ENCODE results near the gene SPATC1L. TPM values are rescaled to one million over a fixed set of nuclear protein-coding genes. Genes with fewer than 3 reads are reported as not detected.

SPATC1L gene
- total RNA-seq, 2 donors from 2014 or later = 2.6 to 12.9 TPM

DNA sequence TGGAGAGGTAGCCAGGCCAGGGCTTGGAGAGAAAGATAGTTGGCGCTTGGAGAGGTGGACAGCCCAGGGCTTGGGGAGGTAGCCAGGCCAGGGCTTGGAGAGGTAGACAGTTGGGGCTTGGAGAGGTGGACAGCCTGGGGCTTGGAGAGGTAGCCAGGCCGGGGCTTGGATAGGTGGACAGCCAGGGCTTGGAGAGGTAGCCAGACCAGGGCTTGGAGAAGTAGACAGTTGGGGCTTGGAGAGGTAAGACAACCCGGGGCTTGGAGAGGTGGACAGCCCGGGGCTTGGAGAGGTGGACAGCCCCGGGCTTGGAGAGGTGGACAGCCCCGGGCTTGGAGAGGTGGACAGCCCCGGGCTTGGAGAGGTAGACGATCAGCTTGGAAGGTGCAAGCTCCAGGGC lies 36.6 kb upstream of the SPATC1L start:
- no peak overlapping the region for H3K27ac Mint-ChIP-seq
- peaks cover 0 to 4% of the 10 kb centered on the region in 2 donors for H3K36me3 Mint-ChIP-seq (ENCODE audit: insufficient read depth in 2 of 2)
- H3K4me3 Mint-ChIP-seq = no peak overlapping the region
- no peak for DNase-seq
- ATAC-seq (replicated peaks in 1 of 2) = no peak
- no peaks in the 10 kb centered on the region for H3K9me3 Mint-ChIP-seq
- H3K4me1 Mint-ChIP-seq (ENCODE audit: low read depth) = peaks cover 5% of the 10 kb centered on the region
- H3K27me3 Mint-ChIP-seq (ENCODE audit: low read depth) = no peaks in the 10 kb centered on the region

DNA sequence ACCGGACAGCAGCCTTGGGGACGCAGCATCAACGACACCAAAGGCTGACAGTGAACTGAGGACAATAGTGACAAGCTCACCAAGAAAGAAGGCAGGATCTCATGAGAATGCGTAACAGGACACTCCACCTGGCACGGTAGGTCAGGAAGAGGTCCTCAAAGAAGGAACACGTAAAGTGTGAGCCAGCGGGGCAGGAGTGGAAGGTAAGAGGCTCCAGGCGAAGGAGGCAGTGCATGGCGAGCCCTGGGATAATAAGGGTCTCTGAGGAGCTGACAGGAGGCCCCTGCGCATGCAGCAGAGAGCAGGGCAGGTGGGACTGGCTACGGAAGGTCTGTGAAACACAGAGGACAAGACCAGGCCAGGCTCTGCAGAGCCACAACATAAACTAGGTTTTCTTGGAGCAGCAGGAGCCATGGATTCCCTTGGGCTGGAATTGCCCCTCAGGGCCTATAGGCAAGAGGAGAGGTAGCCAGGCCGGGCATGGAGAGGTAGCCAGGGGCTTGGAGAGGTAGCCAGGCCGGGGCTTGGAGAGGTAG lies 36.1 kb upstream of the SPATC1L start:
- Mint-ChIP-seq H3K27me3 (ENCODE audit: low read depth) (no peaks in the 10 kb centered on the region), H3K36me3 (ENCODE audit: insufficient read depth in 2 of 2) (peaks cover 0 to 1% of the 10 kb centered on the region in 2 donors), H3K9me3 (no peaks in the 10 kb centered on the region), H3K27ac (no peak overlapping the region), H3K4me3 (no peak overlapping the region), H3K4me1 (ENCODE audit: low read depth) (peaks cover under 1% of the 10 kb centered on the region)
- no peak for DNase-seq
- no peak for ATAC-seq (replicated peaks in 1 of 2)

DNA sequence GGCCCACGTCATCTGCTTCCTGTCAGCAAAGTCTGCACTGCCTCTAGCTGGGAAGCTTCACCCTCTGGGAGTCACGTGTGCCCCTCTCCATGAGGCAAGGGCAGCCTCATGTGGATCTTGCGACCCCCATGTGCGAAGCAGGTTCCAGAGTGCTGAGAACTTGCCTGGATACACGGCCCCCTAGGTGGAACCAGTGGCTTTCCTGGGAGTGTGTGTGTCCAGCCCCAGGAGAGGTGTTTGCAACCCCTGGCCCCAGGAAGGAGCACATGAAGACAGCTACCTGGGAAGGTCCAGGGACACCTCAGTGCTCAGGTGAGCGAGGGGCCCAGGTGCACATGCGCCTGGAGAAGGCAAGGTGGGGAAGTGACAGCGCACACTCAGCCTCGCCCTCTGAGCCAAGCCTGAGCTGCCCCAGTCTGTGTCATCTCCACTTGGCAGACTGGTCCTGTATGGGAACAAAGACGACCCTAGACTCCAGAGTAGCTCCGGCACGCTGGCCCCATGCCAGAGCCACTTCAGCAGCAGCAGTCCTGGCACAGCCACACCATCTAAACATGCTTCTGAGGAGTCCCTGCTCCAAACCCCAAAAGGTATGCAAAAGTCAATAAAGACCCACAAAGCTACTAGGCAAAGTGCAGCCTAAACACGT lies 35.5 kb upstream of the SPATC1L start:
- Mint-ChIP-seq H3K27me3 (ENCODE audit: low read depth) (no peaks in the 10 kb centered on the region), H3K9me3 (no peaks in the 10 kb centered on the region), H3K4me1 (ENCODE audit: low read depth) (no peaks in the 10 kb centered on the region), H3K27ac (no peak overlapping the region), H3K4me3 (no peak overlapping the region), H3K36me3 (ENCODE audit: insufficient read depth in 2 of 2) (peaks cover 0 to 1% of the 10 kb centered on the region in 2 donors)
- ATAC-seq (replicated peaks in 1 of 2) (no peak), DNase-seq (no peak)

DNA sequence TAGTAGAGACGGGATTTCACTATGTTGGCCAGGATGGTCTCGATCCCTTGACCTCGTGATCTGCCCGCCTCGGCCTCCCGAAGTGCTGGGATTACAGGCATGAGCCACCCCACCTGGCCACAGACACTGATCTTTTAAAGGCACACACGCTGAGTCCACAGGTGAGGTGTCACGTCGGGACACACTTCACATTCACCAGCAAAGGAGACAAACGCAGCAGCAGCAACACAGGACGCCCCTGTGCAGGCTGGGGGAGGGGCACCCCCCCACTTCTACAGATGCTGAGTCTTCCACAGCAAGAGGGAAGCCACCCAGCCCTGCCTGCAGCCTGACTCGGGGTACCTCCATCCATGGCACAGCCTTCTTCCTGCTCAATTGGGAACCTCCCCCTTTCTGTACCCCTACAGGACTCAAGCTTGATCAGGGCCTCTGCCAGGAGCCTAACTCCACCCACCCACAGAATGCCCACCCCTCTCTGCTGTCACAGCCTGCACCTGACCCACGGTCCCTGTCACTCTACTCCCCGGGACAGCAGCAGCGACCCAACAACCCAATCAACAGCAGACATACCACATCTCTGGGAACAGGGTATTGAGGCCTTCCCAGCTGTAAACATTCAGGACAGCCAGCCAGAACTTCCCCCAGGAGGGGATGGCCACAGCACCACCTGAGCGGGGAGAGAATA lies 34.8 kb upstream of the SPATC1L start:
- H3K9me3 Mint-ChIP-seq = no peaks in the 10 kb centered on the region
- no peaks in the 10 kb centered on the region for H3K27me3 Mint-ChIP-seq (ENCODE audit: low read depth)
- no peaks in the 10 kb centered on the region for H3K4me1 Mint-ChIP-seq (ENCODE audit: low read depth)
- H3K27ac Mint-ChIP-seq = no peak overlapping the region
- H3K4me3 Mint-ChIP-seq = no peak overlapping the region
- no peak for DNase-seq
- H3K36me3 Mint-ChIP-seq (ENCODE audit: insufficient read depth in 2 of 2) = peaks cover 0 to 1% of the 10 kb centered on the region in 2 donors
- no peak for ATAC-seq (replicated peaks in 1 of 2)

DNA sequence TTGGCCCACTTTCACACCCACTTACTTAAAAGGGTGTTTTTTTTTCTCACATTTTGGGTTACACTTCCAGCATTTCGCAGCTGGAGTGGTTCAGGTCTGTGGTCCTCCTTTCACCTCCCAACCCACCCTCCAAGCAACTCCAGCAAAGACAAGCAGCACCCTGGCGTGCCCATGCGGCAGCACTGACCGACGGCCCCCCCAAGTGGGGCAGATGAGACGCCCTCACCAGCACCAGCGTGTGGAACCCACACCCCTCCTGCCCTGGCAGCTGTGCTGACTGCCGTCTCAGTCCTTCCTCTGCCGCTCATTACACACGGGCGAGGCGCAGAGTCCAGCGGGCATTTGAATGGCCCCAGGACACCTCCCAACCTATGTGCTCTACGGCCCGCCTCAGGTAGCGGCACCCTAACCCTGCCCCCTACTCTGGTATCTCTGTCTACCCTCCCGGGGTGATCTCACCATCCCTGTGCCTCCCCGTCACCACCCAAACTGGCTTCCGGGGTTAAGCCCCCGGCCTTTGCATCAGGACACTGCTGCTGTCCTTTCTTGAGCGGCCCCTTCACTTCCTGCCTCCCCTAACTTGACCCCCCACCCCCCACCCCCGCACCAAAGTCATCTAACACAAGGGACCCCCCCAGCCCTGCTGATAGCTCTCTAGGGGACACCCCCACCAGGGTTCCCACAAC lies 33.4 kb upstream of the SPATC1L start:
- Mint-ChIP-seq H3K27me3 (ENCODE audit: low read depth) (no peaks in the 10 kb centered on the region), H3K4me3 (no peak overlapping the region), H3K27ac (no peak overlapping the region), H3K9me3 (no peaks in the 10 kb centered on the region), H3K4me1 (ENCODE audit: low read depth) (no peaks in the 10 kb centered on the region), H3K36me3 (ENCODE audit: insufficient read depth in 2 of 2) (peaks cover 0 to 1% of the 10 kb centered on the region in 2 donors)
- no peak for ATAC-seq (replicated peaks in 1 of 2)
- no peak for DNase-seq

DNA sequence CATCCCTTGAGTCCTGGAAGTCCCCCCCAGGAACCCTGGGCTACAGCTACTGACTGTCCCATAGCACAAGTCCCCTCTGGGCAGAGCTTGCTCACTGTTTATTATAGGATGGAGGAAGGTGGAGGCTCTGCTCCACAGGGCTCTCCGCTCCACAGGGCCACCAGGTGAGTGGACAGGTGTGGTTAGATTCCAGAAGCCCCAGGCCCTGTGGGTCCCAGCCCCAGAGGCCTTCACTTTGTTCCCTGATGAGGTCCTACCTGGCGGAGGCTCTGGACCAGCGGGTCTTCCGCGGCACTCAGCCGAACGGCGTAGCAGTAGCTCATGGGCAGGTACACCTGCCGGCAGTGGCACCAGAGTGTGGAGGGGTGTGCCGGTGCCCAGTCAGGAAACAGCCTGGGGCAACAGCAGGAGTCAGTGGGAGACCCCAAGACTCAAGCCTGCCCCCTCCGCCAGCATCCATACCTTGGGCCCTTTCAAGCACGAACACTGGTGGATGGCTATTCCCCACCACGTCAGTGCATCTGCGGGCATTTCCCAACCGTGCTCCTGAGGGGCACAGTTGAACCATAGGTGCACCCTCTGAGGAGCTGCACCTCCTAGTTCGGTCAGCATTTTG lies 32.0 kb upstream of the SPATC1L start:
- Mint-ChIP-seq H3K27me3 (ENCODE audit: low read depth) (no peaks in the 10 kb centered on the region), H3K4me1 (ENCODE audit: low read depth) (no peaks in the 10 kb centered on the region), H3K9me3 (no peaks in the 10 kb centered on the region), H3K27ac (no peak overlapping the region), H3K4me3 (no peak overlapping the region), H3K36me3 (ENCODE audit: insufficient read depth in 2 of 2) (peaks cover 0 to 1% of the 10 kb centered on the region in 2 donors)
- no peak for ATAC-seq (replicated peaks in 1 of 2)
- DNase-seq = no peak

DNA sequence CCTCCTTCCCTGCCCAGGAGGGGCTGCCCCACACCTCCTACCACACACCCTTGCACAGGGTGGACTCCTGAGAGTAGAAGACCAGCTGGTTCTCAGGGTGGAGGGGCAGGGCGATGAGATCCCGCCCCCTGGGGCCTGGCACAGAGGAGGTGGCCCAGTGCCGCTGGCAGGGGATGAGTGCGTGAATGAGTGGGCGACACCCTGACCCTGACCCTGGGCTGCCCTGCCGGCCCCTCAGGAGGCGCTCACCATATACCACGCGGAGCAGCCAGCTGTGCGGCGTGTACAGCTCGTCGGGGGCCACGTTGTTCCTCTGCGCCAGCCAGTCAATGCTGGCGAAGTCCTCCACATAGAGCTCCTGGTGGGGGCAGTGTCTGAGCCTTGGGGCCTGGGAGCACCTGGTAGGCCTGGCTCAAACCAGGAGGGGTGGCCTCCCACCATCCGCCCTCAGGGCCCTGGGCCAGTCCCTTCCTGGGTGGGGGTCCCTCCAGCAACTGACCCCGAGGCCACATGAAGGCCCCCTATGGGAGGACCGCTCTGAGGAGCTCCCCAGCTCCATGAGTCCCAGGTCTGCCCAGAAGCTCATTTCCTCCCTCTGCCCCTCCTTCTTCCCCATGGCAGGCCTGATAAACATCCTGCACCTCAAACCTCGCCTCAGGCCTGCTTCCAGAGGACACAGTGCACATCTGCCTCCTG lies 31.3 kb upstream of the SPATC1L start:
- peaks cover 0 to 1% of the 10 kb centered on the region in 2 donors for H3K36me3 Mint-ChIP-seq (ENCODE audit: insufficient read depth in 2 of 2)
- no peaks in the 10 kb centered on the region for H3K27me3 Mint-ChIP-seq (ENCODE audit: low read depth)
- no peaks in the 10 kb centered on the region for H3K4me1 Mint-ChIP-seq (ENCODE audit: low read depth)
- no peaks in the 10 kb centered on the region for H3K9me3 Mint-ChIP-seq
- H3K4me3 Mint-ChIP-seq = no peak overlapping the region
- no peak for DNase-seq
- no peak for ATAC-seq (replicated peaks in 1 of 2)
- H3K27ac Mint-ChIP-seq = no peak overlapping the region

DNA sequence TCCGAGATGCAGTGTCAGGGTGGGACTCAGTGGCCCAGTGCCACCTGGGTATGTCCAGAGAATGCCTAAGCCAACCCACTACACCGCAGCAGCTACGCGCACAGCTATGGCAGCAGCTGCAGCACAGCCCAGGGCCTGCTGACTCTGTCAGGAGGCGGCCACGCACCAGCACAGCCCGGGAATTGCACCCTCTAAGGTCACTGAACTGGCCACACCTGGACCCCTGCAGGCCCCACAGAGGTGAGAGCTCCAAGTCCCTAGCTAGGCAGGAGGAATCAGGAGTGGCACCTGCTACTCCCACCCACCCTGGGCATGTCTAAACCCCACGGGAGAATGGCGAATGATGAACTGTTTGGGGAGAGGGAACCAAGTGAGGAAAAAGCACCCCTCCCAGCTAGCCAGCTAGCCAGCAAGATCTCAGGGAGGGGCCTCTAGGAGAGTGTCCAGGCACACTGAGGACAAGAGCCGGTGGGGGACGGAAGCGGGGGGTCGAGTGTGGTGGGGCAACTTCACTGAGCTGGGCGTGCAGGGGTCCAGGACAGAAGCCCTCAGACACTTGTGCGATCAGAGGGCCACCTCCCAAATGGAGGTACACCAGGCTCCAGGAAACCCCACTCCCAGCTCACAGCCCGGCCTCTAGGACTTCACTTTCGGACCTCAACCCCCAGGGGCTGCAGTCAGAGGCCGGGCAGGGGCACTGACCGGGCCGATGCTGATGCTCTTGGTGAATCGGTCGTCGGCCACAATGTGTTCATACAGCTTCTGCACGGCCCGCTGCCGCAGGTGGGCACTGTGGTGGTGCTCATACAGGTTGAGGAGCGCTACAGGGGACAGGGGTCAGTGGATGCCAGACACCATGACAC lies 30.4 kb upstream of the SPATC1L start:
- H3K27ac Mint-ChIP-seq = no peak overlapping the region
- H3K4me3 Mint-ChIP-seq = no peak overlapping the region
- DNase-seq = no peak
- no peak for ATAC-seq (replicated peaks in 1 of 2)
- H3K27me3 Mint-ChIP-seq (ENCODE audit: low read depth) = no peaks in the 10 kb centered on the region
- H3K36me3 Mint-ChIP-seq (ENCODE audit: insufficient read depth in 2 of 2) = peaks cover 0 to 1% of the 10 kb centered on the region in 2 donors
- H3K4me1 Mint-ChIP-seq (ENCODE audit: low read depth) = no peaks in the 10 kb centered on the region
- H3K9me3 Mint-ChIP-seq = no peaks in the 10 kb centered on the region

DNA sequence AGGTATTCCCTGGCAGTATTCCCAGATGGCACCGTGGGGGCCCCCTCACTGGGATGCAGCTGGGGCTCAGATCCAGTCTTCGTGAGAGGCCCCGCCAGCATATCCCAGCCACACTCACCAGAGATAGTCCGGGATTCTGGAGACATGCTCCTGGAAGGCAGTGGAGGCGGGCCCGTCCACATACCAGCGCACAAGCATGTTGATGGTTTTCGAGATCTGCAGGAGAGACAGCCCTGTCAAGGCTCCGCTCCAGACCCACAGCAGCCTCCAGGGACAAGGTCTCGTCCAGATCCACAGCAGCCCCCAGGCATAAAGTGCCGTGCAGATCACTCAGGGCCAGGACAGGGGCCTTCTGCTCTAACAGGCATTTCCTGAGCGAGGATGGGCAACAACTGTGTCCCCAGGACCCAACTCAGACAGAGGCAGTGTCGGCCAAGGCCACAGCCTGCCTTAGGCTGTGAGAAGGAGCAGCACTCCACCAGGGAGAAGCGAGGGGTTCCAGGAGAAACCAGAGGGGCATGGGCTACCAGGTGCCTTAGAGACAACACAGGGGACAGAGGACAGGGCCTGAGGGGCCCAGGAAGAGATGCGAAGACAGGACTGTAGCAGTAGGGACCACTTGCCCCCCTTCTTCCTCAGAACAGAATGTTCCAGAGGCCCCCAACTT lies 29.5 kb upstream of the SPATC1L start:
- no peak overlapping the region for H3K27ac Mint-ChIP-seq
- DNase-seq (no peak), ATAC-seq (replicated peaks in 1 of 2) (no peak)
- H3K36me3 Mint-ChIP-seq (ENCODE audit: insufficient read depth in 2 of 2) = no peaks in the 10 kb centered on the region
- no peak overlapping the region for H3K4me3 Mint-ChIP-seq
- H3K4me1 Mint-ChIP-seq (ENCODE audit: low read depth) = no peaks in the 10 kb centered on the region
- H3K27me3 Mint-ChIP-seq (ENCODE audit: low read depth) = no peaks in the 10 kb centered on the region
- H3K9me3 Mint-ChIP-seq = no peaks in the 10 kb centered on the region

DNA sequence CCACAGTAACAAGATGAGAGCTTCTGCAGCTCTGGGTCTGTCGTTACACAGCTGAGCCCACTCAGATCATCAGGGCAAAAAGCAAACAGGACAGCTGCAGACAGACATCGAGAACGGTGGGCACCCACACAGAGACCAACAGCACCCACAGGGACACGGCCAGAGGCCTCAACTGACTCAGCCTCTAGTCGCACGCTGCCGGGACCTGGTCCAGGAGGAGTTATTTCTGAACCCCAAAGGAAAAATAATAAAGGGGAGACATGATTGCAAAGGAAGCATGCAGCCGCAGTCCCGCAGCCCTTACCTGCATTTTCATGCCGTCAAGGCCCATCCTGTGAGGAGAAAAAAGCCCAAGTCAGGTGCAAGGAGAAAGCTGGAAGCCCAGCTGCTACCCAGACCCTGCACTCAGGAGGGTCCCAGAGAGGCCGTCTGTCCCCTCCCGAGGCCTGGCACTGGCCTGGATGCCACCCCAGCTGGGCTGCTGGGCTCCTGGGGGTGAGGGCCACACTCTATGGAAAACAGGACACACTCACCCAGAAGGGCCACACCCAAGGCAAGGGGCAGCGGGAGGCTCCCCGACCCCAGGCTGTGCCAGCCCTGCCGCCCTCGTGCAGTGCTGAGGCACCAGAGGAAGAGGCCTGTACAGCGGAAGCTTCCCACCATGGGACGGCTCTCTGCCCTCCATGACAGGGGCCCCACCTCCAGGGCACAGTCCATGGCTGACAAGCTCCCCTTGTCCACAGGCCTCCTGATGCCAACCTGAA lies 28.6 kb upstream of the SPATC1L start:
- no peak for DNase-seq
- H3K4me1 Mint-ChIP-seq (ENCODE audit: low read depth) = no peaks in the 10 kb centered on the region
- ATAC-seq (replicated peaks in 1 of 2) = no peak
- no peaks in the 10 kb centered on the region for H3K27me3 Mint-ChIP-seq (ENCODE audit: low read depth)
- no peak overlapping the region for H3K27ac Mint-ChIP-seq
- H3K4me3 Mint-ChIP-seq = no peak overlapping the region
- H3K36me3 Mint-ChIP-seq (ENCODE audit: insufficient read depth in 2 of 2) = no peaks in the 10 kb centered on the region
- no peaks in the 10 kb centered on the region for H3K9me3 Mint-ChIP-seq
